ENCODE measurements around the gene ZNF789. TPM values are rescaled to one million over a fixed set of nuclear protein-coding genes. Genes with fewer than 3 reads are reported as not detected.

ZNF789 gene
- total and polyA plus RNA-seq, 2 experiments from 2014 or later, result 9.0 to 13.8 TPM

DNA sequence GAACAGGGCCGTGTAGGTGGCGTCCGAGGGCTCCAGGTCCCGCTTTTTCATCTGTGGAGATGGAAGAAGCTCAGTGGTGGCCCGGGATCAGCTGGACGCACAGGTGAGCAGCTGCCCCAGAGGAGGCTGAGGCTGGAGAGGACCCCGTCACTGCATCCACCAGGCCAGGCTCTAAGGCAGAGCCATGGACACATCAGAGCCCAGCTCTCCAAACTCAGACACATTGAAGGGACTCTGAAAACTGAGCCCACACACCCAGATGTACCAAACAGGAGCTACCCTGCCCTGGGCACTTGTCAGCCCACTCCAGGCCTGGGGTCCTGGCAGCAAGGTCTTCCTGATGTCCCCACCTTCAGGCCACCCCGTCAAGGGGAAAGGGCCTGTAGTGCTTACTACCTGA, 42.9 kb upstream of the ZNF789 start:
- DNase-seq (ENCODE audit: low spot score), result no peak
- Histone ChIP-seq H4K20me1 (replicated peaks; ENCODE audit: insufficient read depth) (no peaks in the 10 kb centered on the region; the same call in 1 of the 2 replicates), H3K4me1 (ENCODE audit: insufficient read depth) (no peaks in the 10 kb centered on the region), H3K4me3 (no peak overlapping the region), H3K9me2 (ENCODE audit: insufficient read depth) (no peaks in the 10 kb centered on the region), H3F3A (replicated peaks; ENCODE audit: low read depth) (0 out of 2 replicates have a peak, but pooled peaks cover under 1% of the 10 kb centered on the region), H3K27me3 (ENCODE audit: insufficient read depth) (no peaks in the 10 kb centered on the region), H3K36me3 (ENCODE audit: insufficient read depth) (peaks cover 17% of the 10 kb centered on the region), H3K27ac (ENCODE audit: low read depth) (no peak overlapping the region), H2AFZ (no peak overlapping the region), H3K4me2 (no peak overlapping the region), H3K79me2 (replicated peaks; ENCODE audit: insufficient read depth) (no peaks in the 10 kb centered on the region)
- Mint-ChIP-seq H3K4me3 (no peak overlapping the region), H3K36me3 (ENCODE audit: low read depth) (peaks cover 74% of the 10 kb centered on the region), H3K4me1 (no peaks in the 10 kb centered on the region), H3K9me3 (peaks cover 2% of the 10 kb centered on the region; the same call in 1 of the 3 replicates), H3K27me3 (ENCODE audit: insufficient read depth, low read depth, poor library complexity) (peaks cover 3% of the 10 kb centered on the region), H3K27ac (no peak overlapping the region)
- ATAC-seq, result no peak
- TF ChIP-seq EZH2phosphoT487 (IDR thresholded peaks at IDR 0.05; ENCODE audit: unreplicated experiment) (no peak), ZNF331 (CRISPR knock-in tag; IDR thresholded peaks at IDR 0.05; ENCODE audit: low read depth) (no peak), STAT1 (IDR thresholded peaks at IDR 0.05; ENCODE audit: unreplicated experiment) (no peak), CTCF (conservative IDR thresholded peaks at IDR 0.05; ENCODE audit: low read depth in 2 of 2) (no peak), EZH2 (IDR thresholded peaks at IDR 0.05; ENCODE audit: low read depth, unreplicated experiment) (no peak), POLR2AphosphoS5 (IDR thresholded peaks at IDR 0.05; ENCODE audit: low read depth) (no peak), ZNF114 (CRISPR knock-in tag; IDR thresholded peaks at IDR 0.05) (no peak), ETS1 (IDR thresholded peaks at IDR 0.05) (no peak), NANOG (IDR thresholded peaks at IDR 0.05; ENCODE audit: borderline replicate concordance) (no peak), JUNB (IDR thresholded peaks at IDR 0.05; ENCODE audit: unreplicated experiment) (no peak), REST (IDR thresholded peaks at IDR 0.05; ENCODE audit: unreplicated experiment) (no peak), CREB1 (CRISPR knock-in tag; IDR thresholded peaks at IDR 0.05; ENCODE audit: low read depth) (no peak)
- TF ChIP-seq, protein P1, sequence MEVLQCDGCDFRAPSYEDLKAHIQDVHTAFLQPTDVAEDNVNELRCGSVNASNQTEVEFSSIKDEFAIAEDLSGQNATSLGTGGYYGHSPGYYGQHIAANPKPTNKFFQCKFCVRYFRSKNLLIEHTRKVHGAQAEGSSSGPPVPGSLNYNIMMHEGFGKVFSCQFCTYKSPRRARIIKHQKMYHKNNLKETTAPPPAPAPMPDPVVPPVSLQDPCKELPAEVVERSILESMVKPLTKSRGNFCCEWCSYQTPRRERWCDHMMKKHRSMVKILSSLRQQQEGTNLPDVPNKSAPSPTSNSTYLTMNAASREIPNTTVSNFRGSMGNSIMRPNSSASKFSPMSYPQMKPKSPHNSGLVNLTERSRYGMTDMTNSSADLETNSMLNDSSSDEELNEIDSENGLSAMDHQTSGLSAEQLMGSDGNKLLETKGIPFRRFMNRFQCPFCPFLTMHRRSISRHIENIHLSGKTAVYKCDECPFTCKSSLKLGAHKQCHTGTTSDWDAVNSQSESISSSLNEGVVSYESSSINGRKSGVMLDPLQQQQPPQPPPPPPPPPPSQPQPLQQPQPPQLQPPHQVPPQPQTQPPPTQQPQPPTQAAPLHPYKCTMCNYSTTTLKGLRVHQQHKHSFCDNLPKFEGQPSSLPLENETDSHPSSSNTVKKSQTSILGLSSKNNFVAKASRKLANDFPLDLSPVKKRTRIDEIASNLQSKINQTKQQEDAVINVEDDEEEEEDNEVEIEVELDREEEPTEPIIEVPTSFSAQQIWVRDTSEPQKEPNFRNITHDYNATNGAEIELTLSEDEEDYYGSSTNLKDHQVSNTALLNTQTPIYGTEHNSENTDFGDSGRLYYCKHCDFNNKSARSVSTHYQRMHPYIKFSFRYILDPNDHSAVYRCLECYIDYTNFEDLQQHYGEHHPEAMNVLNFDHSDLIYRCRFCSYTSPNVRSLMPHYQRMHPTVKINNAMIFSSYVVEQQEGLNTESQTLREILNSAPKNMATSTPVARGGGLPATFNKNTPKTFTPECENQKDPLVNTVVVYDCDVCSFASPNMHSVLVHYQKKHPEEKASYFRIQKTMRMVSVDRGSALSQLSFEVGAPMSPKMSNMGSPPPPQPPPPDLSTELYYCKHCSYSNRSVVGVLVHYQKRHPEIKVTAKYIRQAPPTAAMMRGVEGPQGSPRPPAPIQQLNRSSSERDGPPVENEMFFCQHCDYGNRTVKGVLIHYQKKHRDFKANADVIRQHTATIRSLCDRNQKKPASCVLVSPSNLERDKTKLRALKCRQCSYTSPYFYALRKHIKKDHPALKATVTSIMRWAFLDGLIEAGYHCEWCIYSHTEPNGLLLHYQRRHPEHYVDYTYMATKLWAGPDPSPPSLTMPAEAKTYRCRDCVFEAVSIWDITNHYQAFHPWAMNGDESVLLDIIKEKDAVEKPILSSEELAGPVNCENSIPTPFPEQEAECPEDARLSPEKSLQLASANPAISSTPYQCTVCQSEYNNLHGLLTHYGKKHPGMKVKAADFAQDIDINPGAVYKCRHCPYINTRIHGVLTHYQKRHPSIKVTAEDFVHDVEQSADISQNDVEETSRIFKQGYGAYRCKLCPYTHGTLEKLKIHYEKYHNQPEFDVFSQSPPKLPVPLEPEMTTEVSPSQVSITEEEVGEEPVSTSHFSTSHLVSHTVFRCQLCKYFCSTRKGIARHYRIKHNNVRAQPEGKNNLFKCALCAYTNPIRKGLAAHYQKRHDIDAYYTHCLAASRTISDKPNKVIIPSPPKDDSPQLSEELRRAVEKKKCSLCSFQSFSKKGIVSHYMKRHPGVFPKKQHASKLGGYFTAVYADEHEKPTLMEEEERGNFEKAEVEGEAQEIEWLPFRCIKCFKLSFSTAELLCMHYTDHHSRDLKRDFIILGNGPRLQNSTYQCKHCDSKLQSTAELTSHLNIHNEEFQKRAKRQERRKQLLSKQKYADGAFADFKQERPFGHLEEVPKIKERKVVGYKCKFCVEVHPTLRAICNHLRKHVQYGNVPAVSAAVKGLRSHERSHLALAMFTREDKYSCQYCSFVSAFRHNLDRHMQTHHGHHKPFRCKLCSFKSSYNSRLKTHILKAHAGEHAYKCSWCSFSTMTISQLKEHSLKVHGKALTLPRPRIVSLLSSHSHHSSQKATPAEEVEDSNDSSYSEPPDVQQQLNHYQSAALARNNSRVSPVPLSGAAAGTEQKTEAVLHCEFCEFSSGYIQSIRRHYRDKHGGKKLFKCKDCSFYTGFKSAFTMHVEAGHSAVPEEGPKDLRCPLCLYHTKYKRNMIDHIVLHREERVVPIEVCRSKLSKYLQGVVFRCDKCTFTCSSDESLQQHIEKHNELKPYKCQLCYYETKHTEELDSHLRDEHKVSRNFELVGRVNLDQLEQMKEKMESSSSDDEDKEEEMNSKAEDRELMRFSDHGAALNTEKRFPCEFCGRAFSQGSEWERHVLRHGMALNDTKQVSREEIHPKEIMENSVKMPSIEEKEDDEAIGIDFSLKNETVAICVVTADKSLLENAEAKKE (CRISPR knock-in tag; IDR thresholded peaks at IDR 0.05), result no peak

Measured in GM23338 (cell line).